ENCODE results near the gene PACSIN1.
A peak's percentile ranks its signal among the peaks of the same experiment; 100 is the strongest.

The PACSIN1 gene

GRCh38 chr6:34512738-34513115 is 46.9 kb downstream of the PACSIN1 start:
- TF ChIP-seq, protein P1, sequence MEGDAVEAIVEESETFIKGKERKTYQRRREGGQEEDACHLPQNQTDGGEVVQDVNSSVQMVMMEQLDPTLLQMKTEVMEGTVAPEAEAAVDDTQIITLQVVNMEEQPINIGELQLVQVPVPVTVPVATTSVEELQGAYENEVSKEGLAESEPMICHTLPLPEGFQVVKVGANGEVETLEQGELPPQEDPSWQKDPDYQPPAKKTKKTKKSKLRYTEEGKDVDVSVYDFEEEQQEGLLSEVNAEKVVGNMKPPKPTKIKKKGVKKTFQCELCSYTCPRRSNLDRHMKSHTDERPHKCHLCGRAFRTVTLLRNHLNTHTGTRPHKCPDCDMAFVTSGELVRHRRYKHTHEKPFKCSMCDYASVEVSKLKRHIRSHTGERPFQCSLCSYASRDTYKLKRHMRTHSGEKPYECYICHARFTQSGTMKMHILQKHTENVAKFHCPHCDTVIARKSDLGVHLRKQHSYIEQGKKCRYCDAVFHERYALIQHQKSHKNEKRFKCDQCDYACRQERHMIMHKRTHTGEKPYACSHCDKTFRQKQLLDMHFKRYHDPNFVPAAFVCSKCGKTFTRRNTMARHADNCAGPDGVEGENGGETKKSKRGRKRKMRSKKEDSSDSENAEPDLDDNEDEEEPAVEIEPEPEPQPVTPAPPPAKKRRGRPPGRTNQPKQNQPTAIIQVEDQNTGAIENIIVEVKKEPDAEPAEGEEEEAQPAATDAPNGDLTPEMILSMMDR (IDR thresholded peaks at IDR 0.05; ENCODE audit: low read depth, low read length, missing control alignments): no peak
- no peak overlapping the region for H3K4me3 ChIP-seq (replicated peaks; ENCODE audit: low read depth, low read length)
- DNase-seq (ENCODE audit: extremely low read depth, low read depth): no peak

GRCh38 chr6:34513646-34514045 is 47.8 kb downstream of the PACSIN1 start:
- no peak overlapping the region for H3K4me3 ChIP-seq (replicated peaks; ENCODE audit: low read depth, low read length)
- no peak for DNase-seq (ENCODE audit: extremely low read depth, low read depth)
- TF ChIP-seq, protein P1 (IDR thresholded peaks at IDR 0.05; ENCODE audit: low read depth, low read length, missing control alignments): no peak

DNA sequence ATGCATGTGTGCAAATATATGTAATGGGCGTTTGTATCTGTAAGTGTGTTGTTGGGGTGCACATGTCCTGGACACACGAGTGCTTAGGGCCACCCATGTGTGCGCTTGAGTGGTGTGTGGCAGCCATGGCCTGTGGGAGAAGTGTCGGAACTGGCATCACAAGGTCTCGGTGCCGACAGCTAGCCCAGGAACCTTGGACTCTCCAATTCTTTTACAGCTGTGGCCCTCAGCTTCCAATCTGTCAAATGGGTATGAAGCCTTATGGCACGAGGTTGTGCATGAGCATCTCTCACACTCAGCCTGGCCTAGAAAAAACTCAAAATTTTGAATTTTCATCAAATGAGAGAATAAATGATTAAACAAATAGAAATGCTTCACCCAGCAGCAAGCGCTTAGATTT is 48.2 kb downstream of the PACSIN1 start:
- TF ChIP-seq, protein P1 (IDR thresholded peaks at IDR 0.05; ENCODE audit: low read depth, low read length, missing control alignments): no peak
- no peak overlapping the region for H3K4me3 ChIP-seq (replicated peaks; ENCODE audit: low read depth, low read length)
- DNase-seq (ENCODE audit: extremely low read depth, low read depth): no peak

- TF ChIP-seq, protein P1 (IDR thresholded peaks at IDR 0.05; ENCODE audit: low read depth, low read length, missing control alignments): peak; percentile 38
- peak; percentile 39 for DNase-seq (ENCODE audit: extremely low read depth, low read depth)
- no peak overlapping the region for H3K4me3 ChIP-seq (replicated peaks; ENCODE audit: low read depth, low read length)
Observed at GRCh38 chr6:34514593-34515472, 49.0 kb downstream of the PACSIN1 start.

DNA sequence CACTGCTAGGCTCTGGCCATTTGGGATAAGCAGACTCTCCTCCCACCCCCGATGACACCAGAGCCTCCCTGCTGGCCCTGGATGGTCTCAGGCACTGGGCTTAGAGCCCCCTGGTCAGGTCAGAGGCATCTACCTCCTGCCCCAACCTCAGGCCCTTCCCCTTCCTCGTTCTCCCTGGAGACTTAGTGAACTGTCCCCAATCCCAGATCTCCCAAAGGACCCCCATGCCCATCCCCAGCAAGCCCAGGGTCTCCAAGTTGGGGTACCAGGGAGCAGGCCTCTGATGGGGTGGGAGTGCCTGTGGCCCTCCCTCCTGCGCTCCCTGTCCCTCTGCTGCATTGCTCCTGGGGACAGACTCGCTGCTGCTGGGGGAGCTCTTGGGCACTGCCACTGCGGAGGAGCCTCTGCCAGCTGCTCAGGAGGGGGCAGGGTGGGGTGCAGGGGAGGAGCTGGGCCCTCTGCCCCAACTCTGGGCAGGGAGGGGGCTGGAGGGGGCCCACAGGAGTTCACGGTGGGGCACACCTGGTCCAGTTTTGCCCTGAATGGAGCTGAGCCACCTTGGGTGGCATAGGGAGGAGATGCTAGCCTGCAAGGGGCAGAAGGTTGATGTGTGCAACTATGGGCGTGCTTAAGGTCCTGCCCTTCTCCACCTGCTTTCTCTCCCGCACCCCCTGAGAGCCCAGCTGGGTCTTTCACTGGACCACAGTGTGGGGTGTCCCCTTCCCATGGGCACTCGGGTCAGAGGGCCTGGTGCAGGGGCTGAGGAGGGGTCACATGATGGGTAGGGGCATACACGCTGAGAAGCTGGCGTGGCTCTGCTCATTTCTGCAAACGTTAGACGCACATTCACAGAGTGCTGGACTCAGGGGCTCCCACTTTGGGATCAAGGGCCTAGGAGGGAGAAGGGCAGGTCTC is 49.9 kb downstream of the PACSIN1 start:
- DNase-seq (ENCODE audit: extremely low read depth, low read depth): no peak
- TF ChIP-seq, protein P1 (IDR thresholded peaks at IDR 0.05; ENCODE audit: low read depth, low read length, missing control alignments): no peak
- no peak overlapping the region for H3K4me3 ChIP-seq (replicated peaks; ENCODE audit: low read depth, low read length)

DNA sequence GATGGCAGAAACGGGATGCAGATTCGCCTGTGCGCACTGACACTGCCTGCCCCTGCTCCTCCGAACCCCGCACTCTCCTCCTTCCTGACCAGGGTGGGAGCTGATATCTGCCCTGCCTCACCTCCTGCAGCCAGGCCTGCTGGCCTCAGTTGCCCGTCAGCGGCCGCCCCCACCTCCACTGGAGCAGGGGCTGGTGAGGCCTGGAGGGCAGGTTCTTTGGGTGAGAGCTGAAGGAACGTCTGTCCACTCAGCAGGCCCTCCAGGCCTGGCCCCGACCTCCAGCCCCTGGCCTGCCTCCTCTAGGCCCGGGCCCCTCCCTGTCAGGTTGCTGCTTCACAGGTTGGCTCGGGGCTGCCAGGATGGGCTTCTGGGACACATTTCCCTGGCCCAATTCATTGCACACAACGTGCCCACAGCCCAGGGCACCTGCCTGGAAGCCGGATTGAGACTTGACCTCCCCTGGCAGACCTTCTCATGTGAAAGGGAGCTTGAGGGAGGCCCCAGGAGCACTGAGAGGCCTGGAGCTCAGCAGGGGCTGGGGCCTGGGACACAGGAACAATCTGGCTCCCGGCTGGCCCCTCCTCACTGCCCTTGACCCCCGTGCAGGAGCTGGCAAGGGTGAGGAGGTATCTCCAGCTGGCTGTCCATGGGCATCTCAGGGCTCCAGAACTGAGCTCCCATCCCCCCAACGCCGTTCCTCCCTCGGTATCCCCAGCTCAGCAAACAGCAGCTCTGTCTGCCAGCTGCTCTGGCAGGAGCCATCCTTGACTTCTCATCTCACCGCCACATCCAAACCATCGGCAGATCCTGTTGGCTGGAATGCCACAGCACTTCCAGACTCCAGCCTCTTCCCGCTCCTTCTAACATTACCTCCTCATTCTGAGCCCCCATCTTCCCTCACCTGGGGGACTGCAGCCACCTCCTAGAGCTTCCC is 50.8 kb downstream of the PACSIN1 start:
- DNase-seq (ENCODE audit: extremely low read depth, low read depth): no peak
- TF ChIP-seq, protein P1 (IDR thresholded peaks at IDR 0.05; ENCODE audit: low read depth, low read length, missing control alignments): no peak
- no peak overlapping the region for H3K4me3 ChIP-seq (replicated peaks; ENCODE audit: low read depth, low read length)
